Brain microvascular endothelial cell (primary cell): Measurements from ENCODE around the gene OR2T27.
"Not testable (repeated sequence)": the region's sequence is repeated elsewhere in the genome, so short reads cannot be mapped to it uniquely, and the experiment has no call there.

Source experiments
- DNase-seq: peaks from one replicate; pipeline ENCODE4 v3.0.0-alpha.2; 2020
- H3K27ac ChIP-seq: fragments of 250-450 bp; sonication (Bioruptor Pico); 2 replicates; pipeline ENCODE4 v1.5.1; 2020; ENCODE audit warnings: mild to moderate bottlenecking, moderate library complexity
- H3K27me3 ChIP-seq: fragments of 250-450 bp; sonication (Bioruptor Pico); replicated peaks from 2 replicates; pipeline ENCODE4 v1.5.1; 2020; ENCODE audit warnings: mild to moderate bottlenecking
- H3K36me3 ChIP-seq: fragments of 250-450 bp; sonication (Bioruptor Pico); replicated peaks from 2 replicates; pipeline ENCODE4 v1.5.1; 2020; ENCODE audit warnings: mild to moderate bottlenecking
- H3K4me3 ChIP-seq: 2 replicates; pipeline ENCODE4 v1.5.1; 2011; ENCODE audit warnings: low read depth, mild to moderate bottlenecking, control low read depth, low read length, moderate library complexity
- CTCF ChIP-seq: IDR thresholded peaks from 2 replicates; pipeline ENCODE4 v1.5.1; 2011; ENCODE audit warnings: low read depth, mild to moderate bottlenecking, moderate library complexity, low read length, control low read depth, inconsistent platforms; ENCODE audit errors: missing control alignments
- in situ Hi-C: cut with HindIII; loops from 2 replicates; pipeline ENCODE4 v1.10.0; 2017; ENCODE audit warnings: low sequenced_read_pairs, low pct_ligation_motif_present

Gene OR2T27

GRCh38 chr1:248655354-248655753 is at the start of gene OR2T27:
Gene OR2T27, minus strand, starts transcription at chr1:248655528. Its CDS starts 4,644 bp downstream, at chr1:248650884.
- H3K4me3 ChIP-seq, H3K27ac ChIP-seq, DNase-seq, H3K36me3 ChIP-seq, in situ Hi-C loops, H3K27me3 ChIP-seq: not testable (repeated sequence)

- Histone ChIP-seq H3K4me3 (no peak overlapping the region), H3K36me3 (no peaks in the 10 kb centered on the region), H3K27me3 (no peaks in the 10 kb centered on the region), H3K27ac (no peak overlapping the region)
- no peak for DNase-seq
- no peak for TF ChIP-seq CTCF
- in situ Hi-C loops: no loop called here
Observed at GRCh38 chr1:248704606-248705005, 49.3 kb upstream of the OR2T27 start.

- DNase-seq: no peak
- Histone ChIP-seq H3K27ac (no peak overlapping the region), H3K4me3 (no peak overlapping the region), H3K36me3 (no peaks in the 10 kb centered on the region), H3K27me3 (no peaks in the 10 kb centered on the region)
- TF ChIP-seq CTCF: no peak
- in situ Hi-C loops: no loop called here
Observed at GRCh38 chr1:248703674-248704073, 48.3 kb upstream of the OR2T27 start.

- TF ChIP-seq CTCF: no peak
- in situ Hi-C loops: no loop called here
Observed at GRCh38 chr1:248702714-248703113, 47.4 kb upstream of the OR2T27 start, which contains the start of gene OR14I1. Gene OR14I1, minus strand, starts transcription at chr1:248702766.

DNA sequence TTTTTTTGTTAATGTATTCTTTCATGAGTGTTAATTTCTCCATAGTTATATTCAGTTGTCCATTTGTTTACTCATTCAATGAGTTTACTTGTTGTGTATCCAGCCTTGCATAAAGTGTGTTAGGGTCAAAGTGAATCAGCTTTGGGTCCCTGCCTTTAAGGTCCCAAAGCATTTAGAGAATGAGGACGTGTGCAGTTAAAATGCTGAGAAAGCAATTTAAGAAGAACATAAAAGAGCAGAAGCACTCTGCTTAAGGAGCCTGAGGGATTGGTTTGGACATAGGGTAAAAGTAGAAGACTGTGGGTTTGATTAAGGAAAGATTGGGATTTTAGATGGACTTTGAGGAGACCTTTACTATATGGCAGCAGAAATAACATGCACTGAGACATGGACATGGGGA is 43.8 kb upstream of the OR2T27 start:
- no peak overlapping the region for H3K27ac ChIP-seq
- in situ Hi-C loops: no loop called here
- no peaks in the 10 kb centered on the region for H3K36me3 ChIP-seq
- no peak for DNase-seq
- no peak for TF ChIP-seq CTCF
- no peak overlapping the region for H3K4me3 ChIP-seq
- H3K27me3 ChIP-seq: no peaks in the 10 kb centered on the region

More at GRCh38 chr1:248702714-248703113, 47.4 kb upstream of the OR2T27 start, which contains the start of gene OR14I1:
- no peaks in the 10 kb centered on the region for H3K27me3 ChIP-seq
- H3K4me3 ChIP-seq: no peak within 1 kb of the TSS
- no peaks in the 10 kb centered on the region for H3K36me3 ChIP-seq
- no peak for DNase-seq
- H3K27ac ChIP-seq: no peak within 1 kb of the TSS

DNA sequence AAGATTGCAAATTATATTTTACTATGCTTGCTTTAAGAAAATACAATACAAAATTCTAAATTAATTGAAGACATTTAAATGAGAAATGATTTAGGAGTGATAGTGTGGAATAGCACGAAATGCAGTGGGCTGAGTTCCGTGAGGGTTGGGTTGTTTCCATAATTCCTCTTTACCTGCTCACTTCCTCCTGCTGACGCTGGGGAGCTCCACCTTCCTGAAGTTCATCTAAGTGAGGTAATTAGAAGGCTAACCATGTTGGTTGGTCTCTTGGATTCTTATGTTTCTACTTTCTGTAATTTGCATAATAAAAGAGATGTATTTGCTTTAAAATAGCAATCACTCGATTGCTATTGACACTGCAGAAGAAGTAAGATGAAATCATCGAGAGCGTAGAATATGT is 42.6 kb upstream of the OR2T27 start:
- in situ Hi-C loops: no loop called here
- no peak for DNase-seq
- no peak overlapping the region for H3K27ac ChIP-seq
- H3K36me3 ChIP-seq: no peaks in the 10 kb centered on the region
- no peaks in the 10 kb centered on the region for H3K27me3 ChIP-seq
- no peak overlapping the region for H3K4me3 ChIP-seq
- TF ChIP-seq CTCF: no peak
